Measurements from ENCODE around the gene EIF2B5.
A peak's percentile ranks its signal among the peaks of the same experiment; 100 is the strongest.
"Not testable (repeated sequence)": the region's sequence is repeated elsewhere in the genome, so short reads cannot be mapped to it uniquely, and the experiment has no call there.

Gene EIF2B5

DNA sequence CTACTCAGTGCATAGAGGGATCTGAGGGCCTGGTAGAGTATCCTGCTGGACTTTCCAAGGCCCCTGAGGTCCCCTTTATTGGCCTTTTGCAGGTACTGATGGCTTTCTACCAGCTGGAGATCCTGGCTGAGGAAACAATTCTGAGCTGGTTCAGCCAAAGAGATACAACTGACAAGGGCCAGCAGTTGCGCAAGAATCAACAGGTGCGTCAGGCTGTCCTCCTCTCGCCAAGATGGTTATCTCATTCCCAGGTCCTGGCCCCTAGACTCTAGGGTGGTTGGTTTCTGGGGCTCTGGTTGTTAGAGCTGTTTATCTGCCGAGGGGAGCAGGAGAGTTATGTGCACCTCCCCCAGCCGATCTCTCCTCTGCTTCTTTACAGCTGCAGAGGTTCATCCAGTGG lies 9.3 kb downstream of the EIF2B5 start:
- in situ Hi-C loops (cut with MboI; ENCODE audit: low sequenced_read_pairs, unreplicated experiment), result no loop called here
- no peak for DNase-seq (ENCODE audit: low spot score)
- TF ChIP-seq, protein P1, sequence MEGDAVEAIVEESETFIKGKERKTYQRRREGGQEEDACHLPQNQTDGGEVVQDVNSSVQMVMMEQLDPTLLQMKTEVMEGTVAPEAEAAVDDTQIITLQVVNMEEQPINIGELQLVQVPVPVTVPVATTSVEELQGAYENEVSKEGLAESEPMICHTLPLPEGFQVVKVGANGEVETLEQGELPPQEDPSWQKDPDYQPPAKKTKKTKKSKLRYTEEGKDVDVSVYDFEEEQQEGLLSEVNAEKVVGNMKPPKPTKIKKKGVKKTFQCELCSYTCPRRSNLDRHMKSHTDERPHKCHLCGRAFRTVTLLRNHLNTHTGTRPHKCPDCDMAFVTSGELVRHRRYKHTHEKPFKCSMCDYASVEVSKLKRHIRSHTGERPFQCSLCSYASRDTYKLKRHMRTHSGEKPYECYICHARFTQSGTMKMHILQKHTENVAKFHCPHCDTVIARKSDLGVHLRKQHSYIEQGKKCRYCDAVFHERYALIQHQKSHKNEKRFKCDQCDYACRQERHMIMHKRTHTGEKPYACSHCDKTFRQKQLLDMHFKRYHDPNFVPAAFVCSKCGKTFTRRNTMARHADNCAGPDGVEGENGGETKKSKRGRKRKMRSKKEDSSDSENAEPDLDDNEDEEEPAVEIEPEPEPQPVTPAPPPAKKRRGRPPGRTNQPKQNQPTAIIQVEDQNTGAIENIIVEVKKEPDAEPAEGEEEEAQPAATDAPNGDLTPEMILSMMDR (IDR thresholded peaks at IDR 0.05; ENCODE audit: borderline replicate concordance, control extremely low read depth, extremely low read depth, insufficient read depth, missing control alignments), result no peak

DNA sequence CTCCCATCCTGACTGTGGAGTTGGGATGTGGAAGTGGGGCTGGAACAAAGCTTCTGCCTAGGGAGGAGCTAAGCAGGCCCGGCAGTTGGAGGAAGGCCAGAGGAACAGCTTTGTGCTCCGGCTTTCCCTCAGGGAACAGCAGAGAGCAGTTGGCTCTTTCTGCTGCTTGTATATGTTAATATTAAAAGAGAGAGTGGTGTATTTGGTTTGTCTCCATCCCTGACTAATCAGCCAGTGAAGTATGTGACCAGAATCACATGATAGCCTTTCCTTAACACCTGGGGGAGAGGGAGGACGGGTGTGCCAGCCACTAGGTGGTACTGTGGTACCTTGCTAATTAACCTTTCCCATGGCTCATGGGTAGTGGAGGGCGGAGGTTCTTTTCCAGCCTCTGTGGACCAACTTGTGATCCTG lies 10.0 kb downstream of the EIF2B5 start:
- TF ChIP-seq, protein P1 (IDR thresholded peaks at IDR 0.05; ENCODE audit: borderline replicate concordance, control extremely low read depth, extremely low read depth, insufficient read depth, missing control alignments), result peak; percentile 43
- in situ Hi-C loops (cut with MboI; ENCODE audit: low sequenced_read_pairs, unreplicated experiment), result no loop called here
- DNase-seq (ENCODE audit: low spot score), result no peak

DNA sequence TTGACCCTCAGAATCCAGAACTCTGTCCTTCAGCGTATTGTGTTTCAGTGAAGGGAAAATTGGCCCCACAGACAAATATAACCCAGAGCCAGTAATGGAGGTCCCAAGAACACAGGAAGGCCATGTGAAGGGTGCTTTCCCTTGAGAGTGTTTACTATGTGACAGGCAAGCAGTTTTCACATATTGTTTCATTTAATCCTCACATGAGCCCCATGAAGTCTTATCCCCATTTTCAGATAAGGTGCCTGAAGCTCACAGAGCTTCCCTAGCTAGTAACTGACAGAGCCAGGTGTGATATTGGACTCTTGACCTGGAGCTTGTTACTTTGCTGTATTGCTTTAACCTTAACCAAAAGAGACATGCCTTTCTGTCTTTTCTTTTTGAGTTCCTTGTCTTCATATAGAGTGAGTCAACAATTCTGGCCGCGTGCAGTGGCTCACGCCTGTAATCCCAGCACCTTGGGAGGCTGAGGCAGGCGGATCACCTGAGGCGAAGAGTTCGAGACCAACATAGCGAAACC lies 10.7 kb downstream of the EIF2B5 start:
- DNase-seq (ENCODE audit: low spot score), result no peak
- TF ChIP-seq, protein P1 (IDR thresholded peaks at IDR 0.05; ENCODE audit: borderline replicate concordance, control extremely low read depth, extremely low read depth, insufficient read depth, missing control alignments), result no peak
- in situ Hi-C loops (cut with MboI; ENCODE audit: low sequenced_read_pairs, unreplicated experiment), result no loop called here

DNA sequence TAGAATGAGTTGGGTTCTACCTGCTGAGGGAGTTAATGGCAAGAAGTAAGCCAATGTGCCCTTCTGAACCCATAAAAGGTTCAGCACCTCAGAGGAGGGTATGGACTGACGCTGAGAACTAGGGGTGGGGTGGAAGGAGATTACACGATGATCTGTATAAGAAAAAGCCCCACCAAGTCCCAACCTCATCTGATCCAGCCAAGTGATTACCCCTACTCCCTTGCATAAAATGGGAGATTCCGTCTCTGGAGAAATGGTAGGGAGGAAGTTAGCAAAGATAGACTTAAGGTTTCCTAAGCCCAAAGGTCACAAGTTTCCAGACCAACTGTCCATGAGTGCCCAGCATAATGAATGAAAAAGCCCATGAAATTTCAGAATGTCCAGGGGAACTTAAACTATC lies 12.9 kb downstream of the EIF2B5 start:
- in situ Hi-C loops (cut with MboI; ENCODE audit: low sequenced_read_pairs, unreplicated experiment), result no loop called here
- TF ChIP-seq, protein P1 (IDR thresholded peaks at IDR 0.05; ENCODE audit: borderline replicate concordance, control extremely low read depth, extremely low read depth, insufficient read depth, missing control alignments), result no peak
- DNase-seq (ENCODE audit: low spot score), result no peak

DNA sequence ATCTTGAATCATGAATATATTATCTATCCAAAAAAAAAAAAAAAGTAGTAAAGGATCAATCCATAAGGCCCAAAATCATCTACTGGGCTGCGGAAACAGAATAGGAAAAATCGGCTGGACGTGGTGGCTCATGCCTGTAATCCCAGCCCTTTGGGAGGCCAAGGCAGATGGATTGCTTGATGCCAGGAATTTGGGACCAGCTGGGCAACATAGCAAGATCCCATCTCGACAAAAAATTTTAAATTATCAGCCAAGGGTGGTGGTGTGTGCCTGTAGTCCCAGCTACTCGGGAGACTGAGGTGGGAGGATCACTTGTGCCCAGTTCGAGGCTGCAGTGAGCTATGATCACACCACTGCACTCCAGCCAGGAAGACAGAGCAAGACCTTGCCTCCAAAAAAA lies 14.0 kb downstream of the EIF2B5 start:
- in situ Hi-C loops (cut with MboI; ENCODE audit: low sequenced_read_pairs, unreplicated experiment), result no loop called here
- DNase-seq (ENCODE audit: low spot score), result no peak
- TF ChIP-seq, protein P1 (IDR thresholded peaks at IDR 0.05; ENCODE audit: borderline replicate concordance, control extremely low read depth, extremely low read depth, insufficient read depth, missing control alignments), result no peak

DNA sequence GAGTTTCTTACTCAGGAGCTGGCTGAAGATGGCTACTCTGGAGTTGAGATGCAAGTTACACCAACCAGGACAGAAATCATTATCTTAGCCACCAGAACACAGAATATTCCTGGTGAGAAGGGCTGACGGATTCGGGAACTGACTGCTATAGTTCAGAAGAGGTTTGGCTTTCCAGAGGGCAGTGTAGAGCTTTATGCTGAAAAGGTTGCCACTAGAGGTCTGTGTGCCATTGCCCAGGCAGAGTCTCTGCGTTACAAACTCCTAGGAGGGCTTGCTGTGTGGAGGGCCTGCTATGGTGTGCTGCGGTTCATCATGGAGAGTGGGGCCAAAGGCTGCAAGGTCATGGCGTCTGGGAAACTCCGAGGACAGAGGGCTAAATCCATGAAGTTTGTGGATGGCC lies 14.6 kb downstream of the EIF2B5 start:
- in situ Hi-C loops (cut with MboI; ENCODE audit: low sequenced_read_pairs, unreplicated experiment); DNase-seq (ENCODE audit: low spot score): not testable (repeated sequence)

DNA sequence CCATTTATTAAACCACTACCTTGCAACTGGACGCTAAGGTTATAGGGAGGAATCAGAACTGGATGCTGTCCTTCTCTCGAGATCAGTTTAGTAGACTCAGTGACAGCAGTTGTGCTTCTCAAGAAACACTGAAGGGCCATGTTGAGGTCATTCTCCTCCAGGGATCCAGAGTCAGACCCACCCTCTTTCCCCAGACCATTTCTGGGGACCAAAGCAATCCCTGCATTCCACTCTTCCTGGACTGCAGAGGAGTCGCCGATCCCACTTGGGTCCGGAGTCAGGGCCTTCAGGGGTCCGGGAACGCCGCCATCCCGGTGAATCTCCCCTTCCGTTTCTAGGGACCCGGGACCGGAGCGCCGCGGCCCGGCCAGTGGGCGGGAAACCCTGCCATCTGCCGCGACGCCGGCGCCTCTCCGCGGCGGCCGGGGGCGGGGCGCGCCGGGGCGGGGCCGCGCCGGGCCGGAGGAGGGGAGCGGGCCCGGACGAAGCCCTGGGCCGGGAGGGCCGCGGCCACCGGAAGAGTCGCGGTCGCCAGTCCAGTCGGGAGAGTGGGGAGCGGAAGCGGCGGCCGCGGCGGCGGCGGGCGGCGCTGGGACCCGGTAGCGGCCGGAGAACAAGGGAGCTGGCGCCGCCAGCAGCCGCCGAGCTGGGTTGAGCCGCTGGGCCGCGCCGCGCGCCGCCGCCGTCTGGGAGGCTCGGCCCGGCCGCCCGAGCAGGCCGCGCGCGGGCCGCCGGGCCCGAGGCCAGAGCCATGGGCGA lies 19.9 kb downstream of the EIF2B5 start, which contains the start of gene DVL3:
DVL3 (plus strand) TSS at position 493 of the 759 bp plus-strand sequence; CDS start at position 752, 259 bp downstream.
- in situ Hi-C loops (cut with MboI; ENCODE audit: low sequenced_read_pairs, unreplicated experiment), result no loop called here
- TF ChIP-seq, protein P1 (IDR thresholded peaks at IDR 0.05; ENCODE audit: borderline replicate concordance, control extremely low read depth, extremely low read depth, insufficient read depth, missing control alignments), result no peak
- DNase-seq (ENCODE audit: low spot score), result peak; percentile 94

Data from GM13976 (cell line).